HS-5 (cell line): ENCODE measurements around the gene LAMA1.
"Not testable (repeated sequence)": the region's sequence is repeated elsewhere in the genome, so short reads cannot be mapped to it uniquely, and the experiment has no call there.

Experiments used
- DNase-seq: peaks from one replicate; pipeline ENCODE4 v3.0.0-alpha.2; 2012; ENCODE audit warnings: low read depth

LAMA1 gene

GRCh38 chr18:6949800-6950586 lies 167.6 kb downstream of the LAMA1 start:
- DNase-seq = no peak

DNA sequence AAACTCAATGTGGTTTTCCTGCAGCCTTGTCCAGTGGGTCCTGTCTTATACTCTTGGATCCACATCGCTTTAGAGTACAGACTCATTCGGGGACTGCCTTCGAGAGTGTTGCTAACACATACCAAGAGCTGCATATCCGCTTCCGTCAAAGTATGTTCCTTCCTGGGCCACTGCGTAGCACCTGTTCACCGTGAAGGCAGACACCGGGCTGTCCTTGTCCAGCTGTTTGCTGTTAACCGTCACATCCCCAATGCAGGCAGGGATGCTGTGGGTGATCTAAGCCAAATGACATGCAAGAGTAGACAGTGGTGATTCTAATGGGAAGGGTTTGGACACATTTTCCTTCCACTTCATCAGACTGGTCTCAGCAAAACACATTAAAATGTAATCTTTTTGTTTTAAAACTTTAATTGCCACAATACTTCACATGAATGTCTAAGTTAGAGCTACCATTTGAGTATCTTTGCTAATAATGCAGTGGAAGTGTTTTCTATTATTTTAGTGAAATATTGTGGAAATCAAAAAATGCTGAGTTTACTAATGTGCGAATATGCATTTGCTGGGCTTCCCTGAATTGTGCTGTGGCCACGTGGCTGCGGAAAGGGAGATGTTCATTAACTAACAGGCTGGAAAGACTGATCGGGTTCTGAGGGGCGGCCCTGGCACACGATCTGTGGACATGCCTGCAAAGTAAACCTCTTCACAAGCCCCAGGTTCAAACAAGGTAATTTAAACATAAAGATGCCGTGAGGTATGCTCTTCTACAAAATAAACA lies 169.1 kb downstream of the LAMA1 start:
- no peak for DNase-seq

DNA sequence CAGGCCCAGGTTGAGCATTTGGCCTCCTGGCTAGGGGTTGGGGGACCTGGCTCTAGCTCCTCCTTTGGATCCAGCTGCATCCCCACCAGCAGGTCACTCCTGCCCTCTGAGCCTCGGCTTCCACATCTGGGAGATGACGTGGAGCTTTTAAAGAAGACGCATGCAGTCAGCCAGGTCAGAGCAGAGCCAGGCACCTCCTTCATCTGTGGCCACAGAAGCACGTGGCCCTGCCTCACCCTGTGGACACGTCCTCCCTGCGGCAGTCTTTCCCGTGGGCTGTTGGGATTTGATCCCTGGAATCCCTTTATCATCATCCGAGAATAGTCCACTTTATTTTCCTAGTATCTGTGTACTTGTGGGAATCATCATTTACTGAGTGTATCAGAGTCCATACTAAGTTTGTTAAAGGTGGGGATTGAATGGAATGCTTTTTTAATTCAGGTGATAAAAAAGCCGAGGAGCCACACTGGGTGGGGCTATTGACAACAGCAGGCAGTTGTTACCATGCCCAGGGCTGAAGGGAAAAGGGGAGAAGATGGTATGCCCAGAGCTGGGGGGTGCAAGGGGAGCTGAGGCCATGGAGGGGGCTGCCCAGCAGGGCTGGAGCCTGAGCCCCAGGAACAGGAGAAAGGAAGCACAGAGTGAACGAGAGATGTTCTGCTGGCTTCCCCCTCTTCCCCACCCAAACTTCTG lies 170.1 kb downstream of the LAMA1 start:
- no peak for DNase-seq

DNA sequence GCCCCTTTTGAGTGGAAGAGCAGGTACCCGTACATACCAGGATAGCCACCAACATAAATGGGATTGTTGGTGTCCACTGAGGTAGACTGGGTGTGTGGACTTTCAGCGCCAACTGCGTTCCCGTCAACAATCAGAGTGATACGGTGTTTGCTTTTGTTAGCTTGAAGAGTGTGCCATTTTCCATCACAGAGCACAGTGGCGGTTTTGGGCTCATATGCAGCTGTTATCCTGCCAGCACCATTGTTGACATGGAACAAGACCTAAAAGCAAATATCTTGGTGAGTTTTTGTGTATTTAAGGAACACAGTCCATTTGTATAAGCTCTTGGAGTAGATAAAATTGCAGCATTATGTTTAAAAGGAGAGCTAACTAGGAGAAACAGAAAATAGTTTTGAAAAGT lies 174.5 kb downstream of the LAMA1 start:
- DNase-seq = no peak

GRCh38 chr18:6942742-6943141 lies 174.9 kb downstream of the LAMA1 start:
- no peak for DNase-seq

DNA sequence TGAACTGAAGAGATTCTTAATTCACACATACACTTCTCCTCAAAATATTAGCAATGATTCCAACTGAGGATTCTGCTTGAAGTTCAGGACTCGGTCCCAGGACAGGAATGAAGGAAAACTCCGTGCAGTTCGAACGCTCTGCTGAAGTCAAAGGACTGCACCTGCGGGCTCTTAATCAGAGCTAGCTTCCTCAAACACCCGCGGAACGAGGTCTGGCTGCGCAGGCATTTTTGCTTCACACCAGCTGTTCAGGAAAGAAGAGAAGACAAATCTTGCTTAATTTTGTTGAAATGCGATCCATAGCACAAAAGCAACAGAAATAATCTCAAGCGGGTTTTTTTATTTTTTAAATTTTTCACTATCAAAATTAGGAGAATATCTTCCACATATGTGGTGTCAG lies 175.6 kb downstream of the LAMA1 start:
- no peak for DNase-seq

- no peak for DNase-seq
Measured at GRCh38 chr18:6940451-6940850, 177.1 kb downstream of the LAMA1 start.

DNA sequence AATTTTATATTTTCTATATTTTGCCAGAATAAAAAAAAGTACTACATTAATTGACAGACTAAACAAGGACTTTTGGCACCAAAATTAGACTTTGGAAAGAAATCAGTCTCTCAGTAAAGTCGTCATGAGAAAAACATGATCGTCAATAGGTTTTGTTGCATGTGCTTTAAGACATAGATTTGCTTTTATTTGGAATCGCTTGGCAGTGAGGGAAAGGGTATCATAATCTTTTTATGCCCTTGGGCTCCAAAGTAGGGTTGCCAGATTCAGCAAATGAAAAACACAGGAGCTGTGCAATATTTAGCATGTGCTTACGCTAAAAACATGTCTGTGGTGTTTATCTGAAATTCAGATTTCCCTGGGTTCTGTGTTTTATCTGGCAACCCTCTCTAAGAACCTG lies 177.6 kb downstream of the LAMA1 start:
- no peak for DNase-seq

DNA sequence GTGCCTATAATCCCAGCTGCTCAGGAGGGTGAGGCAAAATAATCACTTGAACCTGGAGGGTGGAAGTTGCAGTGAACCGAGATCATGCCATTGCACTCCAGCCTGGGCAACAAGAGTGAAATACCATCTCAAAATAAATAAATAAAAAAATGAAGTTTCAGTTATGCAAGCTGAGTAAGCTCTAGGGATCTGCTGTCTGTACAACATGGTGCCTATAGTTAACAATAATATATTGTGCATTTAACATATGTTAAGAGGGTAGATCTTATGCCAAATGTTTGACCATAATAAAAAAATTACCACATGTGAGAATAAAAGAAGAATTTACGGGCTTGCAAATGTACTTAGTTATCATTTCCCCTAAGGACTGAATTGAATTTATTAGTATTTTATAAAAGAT lies 179.2 kb downstream of the LAMA1 start:
- DNase-seq = not testable (repeated sequence)

GRCh38 chr18:6938003-6938402 lies 179.6 kb downstream of the LAMA1 start:
- no peak for DNase-seq

GRCh38 chr18:6934859-6935258 lies 182.7 kb downstream of the LAMA1 start:
- no peak for DNase-seq

DNA sequence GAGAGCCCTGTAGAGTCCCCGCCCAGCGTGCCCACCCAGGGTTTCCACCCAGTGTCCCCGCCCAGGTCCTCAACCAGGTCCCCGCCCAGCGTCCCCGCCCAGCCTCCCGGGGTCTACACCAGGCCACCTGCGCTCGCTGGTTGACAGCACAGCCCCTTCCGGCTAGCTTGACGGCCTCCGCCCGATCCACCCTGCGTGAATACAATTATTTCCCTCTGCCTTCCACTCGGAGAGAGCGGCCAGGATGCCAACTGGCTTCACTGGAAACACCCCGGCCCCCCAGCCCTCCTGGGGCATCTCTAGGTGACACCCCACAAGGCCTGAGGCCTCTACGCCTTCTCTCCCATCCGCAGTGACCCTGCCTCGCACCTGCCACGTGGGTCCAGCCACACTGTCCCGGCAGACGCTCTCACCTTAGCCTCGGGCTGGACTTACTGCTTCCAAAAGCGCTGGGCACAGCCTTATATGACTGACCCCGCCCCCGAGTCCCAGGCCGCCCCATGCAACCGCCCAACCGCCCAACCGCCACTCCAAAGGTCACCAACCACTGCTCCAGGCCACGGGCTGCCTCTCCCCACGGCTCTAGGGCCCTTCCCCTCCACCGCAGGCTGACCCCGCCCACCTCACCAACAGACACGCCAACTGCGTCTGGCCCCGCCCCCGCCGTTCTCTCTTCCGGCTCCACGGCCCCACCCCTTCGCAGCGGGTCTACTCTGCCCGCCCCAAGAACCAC lies 188.1 kb downstream of the LAMA1 start:
- no peak for DNase-seq

GRCh38 chr18:6928359-6928758 lies 189.2 kb downstream of the LAMA1 start:
- no peak for DNase-seq

DNA sequence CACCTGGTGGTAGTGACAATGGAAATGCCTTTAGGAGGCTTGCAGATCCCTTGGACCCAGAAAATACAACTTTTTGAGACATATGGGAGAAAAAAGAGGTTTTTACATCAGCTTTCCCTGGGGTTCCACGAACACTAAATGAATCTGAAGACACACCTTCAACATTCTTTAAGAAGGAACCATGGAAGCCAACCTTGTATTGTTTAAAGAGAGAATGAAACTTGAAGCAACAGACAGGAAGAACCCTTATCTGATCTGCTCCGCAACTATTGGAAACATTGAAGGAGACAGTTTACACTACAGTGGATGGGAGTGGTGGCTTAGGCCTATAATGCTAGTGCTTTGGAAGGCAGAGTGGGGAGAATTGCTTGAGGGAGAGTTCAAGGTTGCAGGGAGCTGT lies 190.4 kb downstream of the LAMA1 start:
- no peak for DNase-seq

DNA sequence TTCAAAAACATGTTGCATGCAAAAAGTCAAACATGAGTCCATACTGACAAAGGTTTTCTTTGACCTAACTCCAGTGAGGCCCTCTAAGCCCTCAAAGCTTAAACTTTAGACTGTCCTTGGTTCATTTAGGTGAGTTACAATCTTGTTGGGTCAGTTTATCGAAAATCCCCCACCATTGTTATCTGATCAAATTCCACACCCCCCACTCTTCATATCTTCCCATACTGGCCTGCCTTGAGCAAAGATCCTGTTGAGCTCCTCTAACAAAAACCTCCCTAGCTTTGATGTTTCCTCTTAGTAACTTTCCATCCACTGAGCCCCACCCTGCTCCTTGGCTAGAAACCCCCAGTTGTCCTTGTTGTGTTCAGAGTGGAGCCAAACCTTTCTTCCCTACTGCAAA lies 194.4 kb downstream of the LAMA1 start:
- no peak for DNase-seq

GRCh38 chr18:6921571-6921970 lies 196.0 kb downstream of the LAMA1 start:
- no peak for DNase-seq

- peak; percentile 22 for DNase-seq
Measured at GRCh38 chr18:6920099-6920955, 197.3 kb downstream of the LAMA1 start.

DNA sequence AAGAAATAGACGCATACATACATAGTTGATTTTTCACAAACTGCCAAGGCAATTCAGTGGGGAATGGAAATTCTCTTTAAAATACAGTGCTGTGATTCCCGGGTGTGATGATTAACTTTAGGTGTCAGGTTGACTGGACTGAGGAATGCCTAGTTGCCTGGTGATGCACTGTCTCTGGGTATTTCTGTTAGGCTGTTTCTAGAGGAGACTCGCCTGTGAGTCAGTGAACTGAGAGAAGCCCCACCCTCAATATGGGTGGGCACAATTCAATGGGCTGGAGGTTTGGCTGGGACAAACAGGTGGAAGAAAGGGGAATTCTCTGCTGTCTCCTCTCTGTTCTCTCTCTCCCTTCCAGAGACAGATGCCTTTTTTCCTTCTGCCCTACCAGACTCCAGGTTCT lies 200.5 kb downstream of the LAMA1 start:
- no peak for DNase-seq

DNA sequence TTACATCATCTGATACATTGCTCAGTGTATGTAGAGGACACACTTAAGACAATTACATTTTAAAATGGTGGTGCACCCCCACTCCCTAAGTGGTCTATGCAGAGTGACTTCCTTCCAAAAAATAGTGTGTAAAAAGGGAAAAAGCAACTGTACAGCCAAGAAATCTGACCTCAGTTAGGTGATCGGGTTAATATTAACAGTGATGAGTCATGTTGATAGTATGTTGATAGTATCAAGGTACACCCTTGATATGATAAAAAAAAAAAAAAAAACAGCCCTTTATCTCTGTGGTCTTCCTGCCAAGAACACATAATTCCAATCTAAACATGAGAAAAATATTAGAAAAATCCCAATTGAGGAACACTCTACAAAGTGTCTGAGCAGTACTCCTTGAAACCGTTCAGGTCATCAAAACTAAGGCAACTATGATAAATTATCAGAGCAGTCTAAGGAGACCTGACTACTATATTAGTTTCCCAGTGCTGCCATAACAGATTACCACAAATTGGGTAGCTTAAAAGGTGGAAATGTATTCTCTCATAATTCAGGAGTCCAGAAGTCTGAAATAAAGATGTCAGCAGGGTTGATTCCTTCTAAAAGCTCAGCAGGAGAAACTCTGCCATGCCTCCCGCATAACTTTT lies 216.2 kb downstream of the LAMA1 start:
- no peak for DNase-seq

- peak; percentile 23 for DNase-seq
Measured at GRCh38 chr18:6891788-6892187, 225.8 kb downstream of the LAMA1 start.
